ENCODE data around the gene EIF2AK2. TPM values are rescaled to one million over a fixed set of nuclear protein-coding genes. Genes with fewer than 3 reads are reported as not detected.
A peak's percentile ranks its signal among the peaks of the same experiment; 100 is the strongest.

Gene EIF2AK2
- total and polyA plus RNA-seq, 10 of the 15 experiments (the other 5 are each of a cell fraction or from before 2014, with no cell fraction given): 16.2 to 81.4 (median 63.3) TPM

DNA sequence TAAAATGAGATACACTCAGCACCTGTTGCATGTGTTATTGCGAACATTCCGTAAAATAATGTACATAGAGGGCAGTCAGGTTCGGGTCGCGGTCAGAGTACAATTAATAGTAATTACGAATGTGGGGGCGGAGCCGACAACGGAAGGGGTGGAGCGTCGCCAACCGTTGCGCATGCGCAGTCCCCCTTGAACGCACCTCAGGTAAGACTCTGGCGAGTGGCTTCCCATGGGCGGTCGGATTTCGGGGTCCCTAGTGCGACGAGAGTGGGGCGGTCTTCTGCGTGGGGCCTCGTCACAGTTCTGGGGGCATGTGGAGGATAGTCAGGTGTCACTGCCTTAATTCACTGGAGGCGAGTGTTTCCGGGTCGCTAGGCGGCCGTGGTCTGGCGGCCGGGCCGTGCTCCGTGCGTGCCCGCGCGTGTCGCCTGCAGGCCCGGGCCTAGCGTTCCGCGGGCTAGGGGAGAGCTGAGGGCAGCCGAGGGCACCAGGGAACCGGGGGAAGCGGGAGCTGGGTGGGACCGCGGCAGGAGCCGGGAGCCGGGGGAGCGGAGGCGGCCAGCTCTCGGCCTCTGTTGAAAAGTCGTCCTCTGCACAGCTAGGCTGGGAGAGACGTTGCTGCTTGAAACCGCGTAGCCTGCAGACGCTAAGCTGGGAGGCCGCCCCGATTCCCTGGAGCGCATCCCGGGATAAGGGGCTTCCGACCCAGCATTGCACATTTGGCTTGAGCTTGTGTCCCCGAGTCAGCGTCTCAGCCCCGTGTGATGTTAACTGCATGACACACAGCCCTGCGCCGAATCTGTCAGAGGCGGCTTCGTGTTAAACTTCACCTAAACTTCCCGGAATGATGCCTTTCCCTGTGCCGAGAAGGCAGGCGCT, 39.8 kb upstream of the EIF2AK2 start, which contains the start of gene CEBPZOS (continued):
- TF ChIP-seq ETV6 (conservative IDR thresholded peaks at IDR 0.05 in 1 of 2, IDR thresholded peaks at IDR 0.05 in 1 of 2; ENCODE audit: borderline replicate concordance in 1 of 2, low read depth in 1 of 2) (no peak), RAD51 (IDR thresholded peaks at IDR 0.05) (no peak), NR2F1 (conservative IDR thresholded peaks at IDR 0.05) (no peak; the same call in 1 of the 2 replicates), ASH2L (IDR thresholded peaks at IDR 0.05; ENCODE audit: borderline replicate concordance, low read depth) (no peak), EZH2 (IDR thresholded peaks at IDR 0.05; ENCODE audit: borderline replicate concordance, control insufficient read depth, low read depth, low read length) (no peak), TCF7 (IDR thresholded peaks at IDR 0.05; ENCODE audit: borderline replicate concordance) (no peak), ZSCAN29 (IDR thresholded peaks at IDR 0.05) (0 out of 2 replicates have a peak, but pooled peaks have one; percentile 1), USF1 (IDR thresholded peaks at IDR 0.05; ENCODE audit: borderline replicate concordance, extremely low read length, insufficient read depth, low read depth, low read length) (no peak), NFYA (IDR thresholded peaks at IDR 0.05; ENCODE audit: borderline replicate concordance, low read depth, low read length) (no peak), SP1 (IDR thresholded peaks at IDR 0.05; ENCODE audit: low read depth, low read length) (peak; percentile 32), TBL1XR1 (IDR thresholded peaks at IDR 0.05; ENCODE audit: low read depth, low read length) (no peak), MTA3 (IDR thresholded peaks at IDR 0.05; ENCODE audit: borderline replicate concordance, low read length) (no peak), HDAC6 (IDR thresholded peaks at IDR 0.05; ENCODE audit: unreplicated experiment) (no peak), CBX5 (IDR thresholded peaks at IDR 0.05; ENCODE audit: low read depth) (no peak), BACH1 (IDR thresholded peaks at IDR 0.05; ENCODE audit: borderline replicate concordance) (peak; percentile 74), NRF1 (conservative IDR thresholded peaks at IDR 0.05; ENCODE audit: low read depth, low read length) (peak; percentile 67), MYB (IDR thresholded peaks at IDR 0.05; ENCODE audit: borderline replicate concordance, low read depth, low read length) (no peak), EGR1 (IDR thresholded peaks at IDR 0.05; ENCODE audit: borderline replicate concordance in 1 of 2, low read depth in 2 of 2, low read length in 2 of 2) (peak in 1 of 2 experiments; percentile 67; a peak in 2 of 3 replicates), CBX3 (IDR thresholded peaks at IDR 0.05; ENCODE audit: borderline replicate concordance, low read depth) (no peak), HCFC1 (IDR thresholded peaks at IDR 0.05; ENCODE audit: low read length) (no peak), E2F4 (IDR thresholded peaks at IDR 0.05; ENCODE audit: low read depth, low read length) (no peak)
- TF ChIP-seq, protein P1, sequence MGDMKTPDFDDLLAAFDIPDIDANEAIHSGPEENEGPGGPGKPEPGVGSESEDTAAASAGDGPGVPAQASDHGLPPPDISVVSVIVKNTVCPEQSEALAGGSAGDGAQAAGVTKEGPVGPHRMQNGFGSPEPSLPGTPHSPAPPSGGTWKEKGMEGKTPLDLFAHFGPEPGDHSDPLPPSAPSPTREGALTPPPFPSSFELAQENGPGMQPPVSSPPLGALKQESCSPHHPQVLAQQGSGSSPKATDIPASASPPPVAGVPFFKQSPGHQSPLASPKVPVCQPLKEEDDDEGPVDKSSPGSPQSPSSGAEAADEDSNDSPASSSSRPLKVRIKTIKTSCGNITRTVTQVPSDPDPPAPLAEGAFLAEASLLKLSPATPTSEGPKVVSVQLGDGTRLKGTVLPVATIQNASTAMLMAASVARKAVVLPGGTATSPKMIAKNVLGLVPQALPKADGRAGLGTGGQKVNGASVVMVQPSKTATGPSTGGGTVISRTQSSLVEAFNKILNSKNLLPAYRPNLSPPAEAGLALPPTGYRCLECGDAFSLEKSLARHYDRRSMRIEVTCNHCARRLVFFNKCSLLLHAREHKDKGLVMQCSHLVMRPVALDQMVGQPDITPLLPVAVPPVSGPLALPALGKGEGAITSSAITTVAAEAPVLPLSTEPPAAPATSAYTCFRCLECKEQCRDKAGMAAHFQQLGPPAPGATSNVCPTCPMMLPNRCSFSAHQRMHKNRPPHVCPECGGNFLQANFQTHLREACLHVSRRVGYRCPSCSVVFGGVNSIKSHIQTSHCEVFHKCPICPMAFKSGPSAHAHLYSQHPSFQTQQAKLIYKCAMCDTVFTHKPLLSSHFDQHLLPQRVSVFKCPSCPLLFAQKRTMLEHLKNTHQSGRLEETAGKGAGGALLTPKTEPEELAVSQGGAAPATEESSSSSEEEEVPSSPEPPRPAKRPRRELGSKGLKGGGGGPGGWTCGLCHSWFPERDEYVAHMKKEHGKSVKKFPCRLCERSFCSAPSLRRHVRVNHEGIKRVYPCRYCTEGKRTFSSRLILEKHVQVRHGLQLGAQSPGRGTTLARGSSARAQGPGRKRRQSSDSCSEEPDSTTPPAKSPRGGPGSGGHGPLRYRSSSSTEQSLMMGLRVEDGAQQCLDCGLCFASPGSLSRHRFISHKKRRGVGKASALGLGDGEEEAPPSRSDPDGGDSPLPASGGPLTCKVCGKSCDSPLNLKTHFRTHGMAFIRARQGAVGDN (IDR thresholded peaks at IDR 0.05): peak; percentile 95

Data from GM12878 (cell line).